Stimulated activated CD8-positive, alpha-beta memory T cell treated with anti-CD3 and anti-CD28 coated beads, Interleukin-12 subunit alpha, Interleukin-12 subunit beta, amount 100 ng/mL, for 1 hour (primary cell): ENCODE measurements around the gene KDM6B.

Experiments used
- DNase-seq: peaks from one replicate; pipeline ENCODE4 v3.0.0-alpha.2; 2020; ENCODE audit warnings: low read depth

KDM6B gene

DNA sequence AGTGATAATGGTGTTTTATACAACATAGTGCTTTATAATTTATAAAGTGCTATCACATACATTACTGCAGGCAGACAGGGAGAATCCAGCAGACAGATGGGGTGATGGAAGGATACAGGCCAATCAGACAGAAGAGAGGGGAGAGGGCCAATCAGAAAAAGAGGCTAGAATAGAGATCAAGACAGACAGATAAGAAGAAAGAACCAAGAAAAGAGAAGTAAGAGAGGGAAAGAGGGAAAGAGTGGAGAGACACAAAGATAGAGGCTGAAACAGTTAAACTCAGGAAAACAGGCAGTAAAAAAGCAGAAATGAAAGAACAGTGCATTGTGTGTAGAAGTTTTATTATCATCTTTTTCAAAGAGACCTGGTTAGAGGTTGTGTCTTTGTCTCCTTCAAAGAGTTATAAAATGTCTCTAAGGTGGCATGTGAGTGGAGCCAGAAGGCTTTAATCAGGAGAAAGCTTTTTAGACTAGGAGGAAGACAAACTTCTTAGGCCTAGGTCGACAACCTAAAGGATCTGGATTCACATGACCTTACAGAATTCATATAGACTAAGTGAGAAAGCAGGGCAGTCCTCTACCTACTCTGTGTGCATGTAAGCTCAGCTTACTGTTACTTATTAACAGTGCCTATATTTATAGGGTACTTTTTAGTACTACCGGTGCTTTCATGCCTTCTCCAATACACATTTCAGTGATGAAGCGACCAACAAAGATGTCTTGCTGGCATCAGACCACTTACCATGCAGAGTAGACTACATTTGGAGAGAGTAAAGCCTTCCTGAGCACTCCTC is 46.3 kb downstream of the KDM6B start:
- DNase-seq, result no peak

DNA sequence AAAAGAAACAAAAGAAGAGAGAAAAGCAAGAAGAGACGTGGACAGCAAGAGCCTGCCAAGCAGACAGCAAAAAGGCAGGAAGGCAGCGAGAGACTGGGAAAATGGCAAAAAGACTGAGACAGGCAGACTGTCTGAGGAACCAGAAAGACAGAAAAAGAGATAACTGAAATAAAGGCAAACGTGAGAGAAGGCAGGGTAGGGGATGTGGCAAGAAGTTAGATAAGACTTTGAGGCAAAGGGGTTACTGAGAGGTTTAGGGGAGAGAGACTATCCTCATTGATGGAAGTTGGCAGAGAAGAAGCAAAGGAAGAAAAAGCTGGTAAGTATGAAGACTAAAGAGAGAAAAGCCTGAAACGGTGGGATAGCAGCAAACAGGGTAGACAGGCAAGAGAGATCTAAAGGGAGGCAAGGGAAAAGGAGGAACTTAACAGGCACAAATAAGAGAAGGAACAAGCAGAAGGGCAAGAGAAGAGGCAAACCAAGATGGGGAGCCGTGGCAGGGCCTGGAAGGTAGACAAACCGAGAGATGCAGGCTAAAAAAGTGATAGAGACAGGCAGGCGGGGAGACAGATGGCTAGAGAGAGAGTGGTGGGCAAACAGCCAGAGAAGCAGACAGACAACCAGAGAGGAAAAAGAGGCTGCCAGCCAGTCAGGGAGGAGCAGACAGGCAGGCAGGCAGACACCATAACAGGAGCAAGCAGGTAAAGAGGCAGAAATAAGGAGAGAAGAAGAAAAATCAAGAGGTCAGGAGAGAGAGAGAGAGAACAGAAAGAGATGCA is 47.4 kb downstream of the KDM6B start:
- no peak for DNase-seq

DNA sequence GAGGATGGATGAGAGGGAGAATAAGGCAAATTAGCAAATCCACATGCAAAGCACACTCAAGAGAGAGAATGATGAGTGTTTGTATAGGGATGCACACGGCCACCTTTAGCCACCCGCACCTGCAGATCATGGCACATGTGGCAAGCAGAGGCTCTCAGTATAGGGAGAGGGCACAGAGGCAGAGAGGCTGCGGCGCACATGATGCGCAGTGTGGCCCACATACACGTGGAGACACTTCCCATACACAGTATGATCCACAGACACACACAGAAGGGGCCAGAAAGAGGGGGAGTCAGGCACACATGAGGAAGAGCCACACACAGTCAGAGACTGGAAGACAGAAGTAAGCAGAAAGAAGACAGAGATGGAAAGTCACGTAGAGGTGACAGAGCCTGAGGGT is 48.1 kb downstream of the KDM6B start:
- no peak for DNase-seq

DNA sequence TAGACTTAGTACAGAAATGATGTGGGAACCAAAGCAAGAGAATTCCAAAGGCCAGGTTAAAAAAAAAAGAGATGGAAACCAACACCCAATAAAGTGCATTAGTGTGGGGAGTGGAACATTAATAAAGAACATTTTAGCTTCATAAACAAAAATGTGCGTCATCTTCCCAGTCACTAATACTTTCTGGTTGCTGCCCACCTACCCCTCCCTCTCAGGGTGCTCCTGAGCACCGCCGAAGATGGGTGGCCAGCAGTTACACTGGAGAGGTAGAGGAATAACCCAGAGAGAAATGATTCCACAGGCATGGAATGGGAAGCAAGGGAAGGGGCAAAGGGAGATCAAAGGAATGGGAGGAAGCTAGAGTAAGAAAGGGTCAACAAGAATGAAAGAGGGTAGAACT is 48.6 kb downstream of the KDM6B start:
- no peak for DNase-seq
